Osteoblast (primary cell): ENCODE results near the gene PRODH2. TPM values are rescaled to one million over a fixed set of nuclear protein-coding genes. Genes with fewer than 3 reads are reported as not detected.

Experiments used
- DNase-seq: peaks from one replicate; pipeline ENCODE4 v3.0.0; 2011; ENCODE audit warnings: low spot score, mixed read lengths; ENCODE audit not compliant: insufficient read length; ENCODE audit errors: missing footprints
- H2AFZ ChIP-seq: 2 replicates; pipeline ENCODE4 v1.6.0; 2011; ENCODE audit warnings: mild to moderate bottlenecking, low read length
- H3K27ac ChIP-seq: 2 replicates; pipeline ENCODE4 v1.5.1; 2011; ENCODE audit warnings: mild to moderate bottlenecking, low read depth, low read length, moderate library complexity
- H3K27me3 ChIP-seq: 2 replicates; pipeline ENCODE4 v1.6.0; 2012; ENCODE audit warnings: mild to moderate bottlenecking, control low read depth, inconsistent platforms, low read length, moderate library complexity; ENCODE audit not compliant: insufficient read depth
- H3K36me3 ChIP-seq: 2 replicates; pipeline ENCODE4 v1.5.1; 2011; ENCODE audit warnings: mild to moderate bottlenecking, low read length, control low read depth, moderate library complexity; ENCODE audit not compliant: insufficient read depth
- H3K4me1 ChIP-seq: 2 replicates; pipeline ENCODE4 v1.5.1; 2011; ENCODE audit warnings: mild to moderate bottlenecking, low read length, control low read depth, moderate library complexity; ENCODE audit not compliant: insufficient read depth
- H3K4me2 ChIP-seq: 2 replicates; pipeline ENCODE4 v1.6.0; 2011; ENCODE audit warnings: mild to moderate bottlenecking, low read length; ENCODE audit not compliant: insufficient read depth
- H3K4me3 ChIP-seq: fragments of 200-600 bp; sonication (generic); 3 replicates; pipeline ENCODE4 v1.5.1; 2012; ENCODE audit warnings: mild to moderate bottlenecking, low read length, inconsistent platforms; ENCODE audit not compliant: insufficient read depth
- H3K79me2 ChIP-seq: 2 replicates; pipeline ENCODE4 v1.6.0; 2012; ENCODE audit warnings: mild to moderate bottlenecking, low read length, control low read depth, inconsistent platforms; ENCODE audit not compliant: insufficient read depth
- H3K9me3 ChIP-seq: 2 replicates; pipeline ENCODE4 v1.5.1; 2011; ENCODE audit warnings: low read depth, low read length, control low read depth
- H4K20me1 ChIP-seq: 2 replicates; pipeline ENCODE4 v1.6.0; 2012; ENCODE audit warnings: mild to moderate bottlenecking, low read length, control low read depth; ENCODE audit not compliant: insufficient read depth
- total RNA-seq: library from RNA; depleted of rRNA; stranded (reverse); fragments of >200 nt; gene quantifications from 2 replicates; pipeline ENCODE4 v1.2.3, GENCODE V29; 2012
- TF ChIP-seq, protein P1 (sequence below): IDR thresholded peaks from 2 replicates; pipeline ENCODE4 v1.5.1; 2011; ENCODE audit warnings: mild to moderate bottlenecking, low read depth, low read length, moderate library complexity; ENCODE audit errors: extremely low read depth

Gene PRODH2
- total RNA-seq, 1 donor: not detected

- Histone ChIP-seq H3K36me3 (no peaks in the 10 kb centered on the region), H3K9me3 (no peaks in the 10 kb centered on the region), H3K4me1 (peaks cover 7% of the 10 kb centered on the region), H3K27ac (no peak within 1 kb of the TSS), H4K20me1 (no peaks in the 10 kb centered on the region), H3K27me3 (no peaks in the 10 kb centered on the region), H2AFZ (peak within 1 kb of the TSS; percentile 74), H3K79me2 (peaks cover 2% of the 10 kb centered on the region), H3K4me2 (peak within 1 kb of the TSS; percentile 90), H3K4me3 (peak within 1 kb of the TSS; percentile 79)
- TF ChIP-seq, protein P1, sequence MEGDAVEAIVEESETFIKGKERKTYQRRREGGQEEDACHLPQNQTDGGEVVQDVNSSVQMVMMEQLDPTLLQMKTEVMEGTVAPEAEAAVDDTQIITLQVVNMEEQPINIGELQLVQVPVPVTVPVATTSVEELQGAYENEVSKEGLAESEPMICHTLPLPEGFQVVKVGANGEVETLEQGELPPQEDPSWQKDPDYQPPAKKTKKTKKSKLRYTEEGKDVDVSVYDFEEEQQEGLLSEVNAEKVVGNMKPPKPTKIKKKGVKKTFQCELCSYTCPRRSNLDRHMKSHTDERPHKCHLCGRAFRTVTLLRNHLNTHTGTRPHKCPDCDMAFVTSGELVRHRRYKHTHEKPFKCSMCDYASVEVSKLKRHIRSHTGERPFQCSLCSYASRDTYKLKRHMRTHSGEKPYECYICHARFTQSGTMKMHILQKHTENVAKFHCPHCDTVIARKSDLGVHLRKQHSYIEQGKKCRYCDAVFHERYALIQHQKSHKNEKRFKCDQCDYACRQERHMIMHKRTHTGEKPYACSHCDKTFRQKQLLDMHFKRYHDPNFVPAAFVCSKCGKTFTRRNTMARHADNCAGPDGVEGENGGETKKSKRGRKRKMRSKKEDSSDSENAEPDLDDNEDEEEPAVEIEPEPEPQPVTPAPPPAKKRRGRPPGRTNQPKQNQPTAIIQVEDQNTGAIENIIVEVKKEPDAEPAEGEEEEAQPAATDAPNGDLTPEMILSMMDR: no peak
- peak; percentile 100 for DNase-seq
Observed at GRCh38 chr19:35775298-35776101, 37.1 kb downstream of the PRODH2 start, which contains the start of gene ARHGAP33. Gene ARHGAP33, plus strand, starts transcription at chr19:35775564. Its CDS starts 95 bp downstream, at chr19:35775659.

DNA sequence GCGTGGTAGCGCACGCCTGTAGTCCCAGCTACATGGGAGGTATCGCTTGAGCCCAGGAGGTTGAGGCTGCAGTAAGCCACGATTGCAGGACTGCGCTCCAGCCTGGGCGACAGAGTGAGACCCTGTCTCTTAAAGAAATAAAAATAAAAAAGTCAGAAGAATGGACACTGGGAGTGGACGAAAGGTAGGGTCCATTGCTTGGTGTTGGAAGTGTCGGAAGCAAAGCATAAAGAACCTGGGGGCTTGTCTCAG, 37.7 kb downstream of the PRODH2 start:
- no peaks in the 10 kb centered on the region for H3K36me3 ChIP-seq
- H3K27me3 ChIP-seq: no peaks in the 10 kb centered on the region
- TF ChIP-seq, protein P1: no peak
- peaks cover 2% of the 10 kb centered on the region for H3K79me2 ChIP-seq
- H2AFZ ChIP-seq: peak overlapping the region; percentile 66
- H3K27ac ChIP-seq: no peak overlapping the region
- peak overlapping the region; percentile 90 for H3K4me2 ChIP-seq
- H3K4me3 ChIP-seq: peak overlapping the region; percentile 79
- no peaks in the 10 kb centered on the region for H3K9me3 ChIP-seq
- no peaks in the 10 kb centered on the region for H4K20me1 ChIP-seq
- H3K4me1 ChIP-seq: peaks cover 7% of the 10 kb centered on the region
- DNase-seq: no peak

GRCh38 chr19:35774274-35775045, 38.2 kb downstream of the PRODH2 start:
- no peaks in the 10 kb centered on the region for H4K20me1 ChIP-seq
- H3K36me3 ChIP-seq: no peaks in the 10 kb centered on the region
- H3K27ac ChIP-seq: no peak overlapping the region
- DNase-seq: peak; percentile 31
- H3K4me3 ChIP-seq: peak overlapping the region; percentile 79
- H2AFZ ChIP-seq: peak overlapping the region; percentile 66
- H3K4me1 ChIP-seq: peaks cover 7% of the 10 kb centered on the region
- H3K9me3 ChIP-seq: no peaks in the 10 kb centered on the region
- TF ChIP-seq, protein P1: no peak
- H3K27me3 ChIP-seq: no peaks in the 10 kb centered on the region
- peak overlapping the region; percentile 90 for H3K4me2 ChIP-seq
- peaks cover 2% of the 10 kb centered on the region for H3K79me2 ChIP-seq
